Osteoblast (primary cell): Measurements from ENCODE around the gene SPEN. TPM values are rescaled to one million over a fixed set of nuclear protein-coding genes. Genes with fewer than 3 reads are reported as not detected.

Source experiments
- DNase-seq: peaks from one replicate; pipeline ENCODE4 v3.0.0; 2011; ENCODE audit warnings: low spot score, mixed read lengths; ENCODE audit not compliant: insufficient read length; ENCODE audit errors: missing footprints
- H2AFZ ChIP-seq: 2 replicates; pipeline ENCODE4 v1.6.0; 2011; ENCODE audit warnings: mild to moderate bottlenecking, low read length
- H3K27ac ChIP-seq: 2 replicates; pipeline ENCODE4 v1.5.1; 2011; ENCODE audit warnings: mild to moderate bottlenecking, low read depth, low read length, moderate library complexity
- H3K27me3 ChIP-seq: 2 replicates; pipeline ENCODE4 v1.6.0; 2012; ENCODE audit warnings: mild to moderate bottlenecking, control low read depth, inconsistent platforms, low read length, moderate library complexity; ENCODE audit not compliant: insufficient read depth
- H3K36me3 ChIP-seq: 2 replicates; pipeline ENCODE4 v1.5.1; 2011; ENCODE audit warnings: mild to moderate bottlenecking, low read length, control low read depth, moderate library complexity; ENCODE audit not compliant: insufficient read depth
- H3K4me1 ChIP-seq: 2 replicates; pipeline ENCODE4 v1.5.1; 2011; ENCODE audit warnings: mild to moderate bottlenecking, low read length, control low read depth, moderate library complexity; ENCODE audit not compliant: insufficient read depth
- H3K4me2 ChIP-seq: 2 replicates; pipeline ENCODE4 v1.6.0; 2011; ENCODE audit warnings: mild to moderate bottlenecking, low read length; ENCODE audit not compliant: insufficient read depth
- H3K4me3 ChIP-seq: fragments of 200-600 bp; sonication (generic); 3 replicates; pipeline ENCODE4 v1.5.1; 2012; ENCODE audit warnings: mild to moderate bottlenecking, low read length, inconsistent platforms; ENCODE audit not compliant: insufficient read depth
- H3K79me2 ChIP-seq: 2 replicates; pipeline ENCODE4 v1.6.0; 2012; ENCODE audit warnings: mild to moderate bottlenecking, low read length, control low read depth, inconsistent platforms; ENCODE audit not compliant: insufficient read depth
- H3K9me3 ChIP-seq: 2 replicates; pipeline ENCODE4 v1.5.1; 2011; ENCODE audit warnings: low read depth, low read length, control low read depth
- H4K20me1 ChIP-seq: 2 replicates; pipeline ENCODE4 v1.6.0; 2012; ENCODE audit warnings: mild to moderate bottlenecking, low read length, control low read depth; ENCODE audit not compliant: insufficient read depth
- CTCF ChIP-seq: IDR thresholded peaks from 2 replicates; pipeline ENCODE4 v1.5.1; 2011; ENCODE audit warnings: mild to moderate bottlenecking, low read depth, low read length, moderate library complexity; ENCODE audit errors: extremely low read depth
- total RNA-seq: library from RNA; depleted of rRNA; stranded (reverse); fragments of >200 nt; gene quantifications from 2 replicates; pipeline ENCODE4 v1.2.3, GENCODE V29; 2012

SPEN gene
- total RNA-seq, 1 donor: 21.0 TPM

GRCh38 chr1:15941044-15941840 lies 93.7 kb downstream of the SPEN start:
- Histone ChIP-seq H3K4me2 (no peak overlapping the region), H3K4me1 (peaks cover 12% of the 10 kb centered on the region), H3K27ac (no peak overlapping the region), H4K20me1 (peaks cover 5% of the 10 kb centered on the region), H3K4me3 (no peak overlapping the region), H3K27me3 (no peaks in the 10 kb centered on the region), H3K79me2 (peaks cover 9% of the 10 kb centered on the region), H3K36me3 (peaks cover 75% of the 10 kb centered on the region), H2AFZ (no peak overlapping the region), H3K9me3 (no peaks in the 10 kb centered on the region)
- TF ChIP-seq CTCF: no peak
- peak; percentile 63 for DNase-seq

DNA sequence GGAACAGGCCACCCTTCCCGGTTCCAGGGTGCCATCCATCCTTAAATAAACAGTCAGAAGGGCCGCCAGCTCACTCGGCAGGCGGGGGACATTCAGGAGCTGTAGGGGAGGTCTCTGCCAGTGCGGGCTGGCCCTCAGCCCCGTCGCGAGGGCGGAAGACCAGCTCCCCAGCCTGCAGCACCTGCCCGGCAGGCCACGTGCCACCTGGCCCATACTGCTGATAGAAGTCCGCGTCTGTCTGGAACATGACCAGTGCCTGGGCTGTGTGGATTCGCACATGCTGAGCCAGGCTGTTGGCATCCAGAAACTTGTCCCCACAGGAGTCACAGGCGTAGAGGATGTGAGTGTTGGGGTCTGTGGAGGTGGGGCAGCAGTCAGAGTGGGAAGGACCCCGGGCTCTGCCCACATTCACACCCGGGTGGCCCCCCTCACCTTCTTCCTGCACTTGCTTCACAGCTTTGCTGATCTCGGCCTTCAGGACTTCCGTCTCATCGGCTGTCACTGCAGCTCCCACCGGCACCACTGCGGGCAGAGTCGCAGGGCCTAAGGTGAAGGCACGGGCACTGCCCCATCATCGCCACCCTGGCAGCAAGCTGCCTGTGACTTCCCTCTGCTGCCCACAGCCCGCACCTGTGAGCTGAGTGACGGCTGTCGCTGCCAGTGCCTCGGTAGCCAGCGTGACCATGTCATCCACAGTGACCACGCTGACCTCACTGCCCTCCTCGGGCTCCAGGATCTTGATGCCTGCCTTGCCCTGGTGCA lies 94.6 kb downstream of the SPEN start:
- no peaks in the 10 kb centered on the region for H3K9me3 ChIP-seq
- no peaks in the 10 kb centered on the region for H3K27me3 ChIP-seq
- peaks cover 17% of the 10 kb centered on the region for H3K79me2 ChIP-seq
- H2AFZ ChIP-seq: no peak overlapping the region
- H3K4me1 ChIP-seq: peaks cover 12% of the 10 kb centered on the region
- H3K36me3 ChIP-seq: peaks cover 84% of the 10 kb centered on the region
- DNase-seq: peak; percentile 81
- no peak for TF ChIP-seq CTCF
- H3K27ac ChIP-seq: no peak overlapping the region
- peaks cover 6% of the 10 kb centered on the region for H4K20me1 ChIP-seq
- H3K4me3 ChIP-seq: no peak overlapping the region
- H3K4me2 ChIP-seq: no peak overlapping the region

- H3K27me3 ChIP-seq: no peaks in the 10 kb centered on the region
- H3K27ac ChIP-seq: no peak overlapping the region
- TF ChIP-seq CTCF: no peak
- H3K4me2 ChIP-seq: no peak overlapping the region
- H3K9me3 ChIP-seq: no peaks in the 10 kb centered on the region
- H3K4me1 ChIP-seq: peaks cover 12% of the 10 kb centered on the region
- H3K79me2 ChIP-seq: peaks cover 24% of the 10 kb centered on the region
- no peak overlapping the region for H2AFZ ChIP-seq
- peaks cover 84% of the 10 kb centered on the region for H3K36me3 ChIP-seq
- H3K4me3 ChIP-seq: no peak overlapping the region
- peak; percentile 82 for DNase-seq
- H4K20me1 ChIP-seq: peaks cover 13% of the 10 kb centered on the region
Observed at GRCh38 chr1:15942661-15943327, 95.3 kb downstream of the SPEN start.
